ENCODE results near the gene RNF2.
"Not testable (repeated sequence)": the region's sequence is repeated elsewhere in the genome, so short reads cannot be mapped to it uniquely, and the experiment has no call there.

Gene RNF2

GRCh38 chr1:185059950-185060571 is 14.7 kb downstream of the RNF2 start:
- no peak for FAIRE-seq
- TF ChIP-seq PAX5 (IDR thresholded peaks at IDR 0.05; ENCODE audit: insufficient read depth, low read length, severe bottlenecking) (no peak), TAF1 (IDR thresholded peaks at IDR 0.05; ENCODE audit: low read depth, low read length) (no peak), POLR2A (IDR thresholded peaks at IDR 0.05; ENCODE audit: low read depth, low read length) (no peak)

GRCh38 chr1:185062710-185063370 is 17.5 kb downstream of the RNF2 start:
- FAIRE-seq, result no peak
- TF ChIP-seq PAX5 (IDR thresholded peaks at IDR 0.05; ENCODE audit: insufficient read depth, low read length, severe bottlenecking) (no peak), POLR2A (IDR thresholded peaks at IDR 0.05; ENCODE audit: low read depth, low read length) (no peak)
- no peak for DNase-seq (ENCODE audit: insufficient read length, low spot score)

More at GRCh38 chr1:185059950-185060571, 14.7 kb downstream of the RNF2 start:
- DNase-seq (ENCODE audit: insufficient read length, low spot score), result no peak

GRCh38 chr1:185063719-185064118 is 18.4 kb downstream of the RNF2 start:
- FAIRE-seq, result peak; percentile 13

GRCh38 chr1:185065006-185065405 is 19.6 kb downstream of the RNF2 start:
- FAIRE-seq; DNase-seq (ENCODE audit: insufficient read length, low spot score): not testable (repeated sequence)

More at GRCh38 chr1:185063719-185064118, 18.4 kb downstream of the RNF2 start:
- DNase-seq (ENCODE audit: insufficient read length, low spot score), result no peak
- TF ChIP-seq PAX5 (IDR thresholded peaks at IDR 0.05; ENCODE audit: insufficient read depth, low read length, severe bottlenecking), result no peak
- TF ChIP-seq POU2F2 (IDR thresholded peaks at IDR 0.05; ENCODE audit: low read depth, low read length), result no peak
- no peak for TF ChIP-seq POLR2A (IDR thresholded peaks at IDR 0.05; ENCODE audit: low read depth, low read length)
- no peak for TF ChIP-seq POLR2AphosphoS5 (IDR thresholded peaks at IDR 0.05; ENCODE audit: low read depth, low read length)
- TF ChIP-seq SPI1 (IDR thresholded peaks at IDR 0.05; ENCODE audit: low read depth, low read length), result no peak
- no peak for TF ChIP-seq TAF1 (IDR thresholded peaks at IDR 0.05; ENCODE audit: low read depth, low read length)

GRCh38 chr1:185066181-185066580 is 20.8 kb downstream of the RNF2 start:
- TF ChIP-seq POLR2AphosphoS5 (IDR thresholded peaks at IDR 0.05; ENCODE audit: low read depth, low read length), result no peak
- TF ChIP-seq POLR2A (IDR thresholded peaks at IDR 0.05; ENCODE audit: low read depth, low read length), result no peak
- no peak for TF ChIP-seq POU2F2 (IDR thresholded peaks at IDR 0.05; ENCODE audit: low read depth, low read length)
- TF ChIP-seq PAX5 (IDR thresholded peaks at IDR 0.05; ENCODE audit: insufficient read depth, low read length, severe bottlenecking), result no peak
- no peak for TF ChIP-seq TAF1 (IDR thresholded peaks at IDR 0.05; ENCODE audit: low read depth, low read length)
- no peak for TF ChIP-seq SPI1 (IDR thresholded peaks at IDR 0.05; ENCODE audit: low read depth, low read length)
- FAIRE-seq, result peak; percentile 23
- DNase-seq (ENCODE audit: insufficient read length, low spot score), result no peak

- no peak for TF ChIP-seq POLR2A (IDR thresholded peaks at IDR 0.05; ENCODE audit: low read depth, low read length)
- TF ChIP-seq POU2F2 (IDR thresholded peaks at IDR 0.05; ENCODE audit: low read depth, low read length), result no peak
- TF ChIP-seq PAX5 (IDR thresholded peaks at IDR 0.05; ENCODE audit: insufficient read depth, low read length, severe bottlenecking), result no peak
- no peak for TF ChIP-seq SPI1 (IDR thresholded peaks at IDR 0.05; ENCODE audit: low read depth, low read length)
- TF ChIP-seq POLR2AphosphoS5 (IDR thresholded peaks at IDR 0.05; ENCODE audit: low read depth, low read length), result no peak
- TF ChIP-seq TAF1 (IDR thresholded peaks at IDR 0.05; ENCODE audit: low read depth, low read length), result no peak
- FAIRE-seq (no peak), DNase-seq (ENCODE audit: insufficient read length, low spot score) (no peak)
Observed at GRCh38 chr1:185068341-185068740, 23.0 kb downstream of the RNF2 start.

- FAIRE-seq, result no peak
- no peak for TF ChIP-seq POLR2AphosphoS5 (IDR thresholded peaks at IDR 0.05; ENCODE audit: low read depth, low read length)
- no peak for TF ChIP-seq POLR2A (IDR thresholded peaks at IDR 0.05; ENCODE audit: low read depth, low read length)
- no peak for TF ChIP-seq SPI1 (IDR thresholded peaks at IDR 0.05; ENCODE audit: low read depth, low read length)
- TF ChIP-seq PAX5 (IDR thresholded peaks at IDR 0.05; ENCODE audit: insufficient read depth, low read length, severe bottlenecking), result no peak
- DNase-seq (ENCODE audit: insufficient read length, low spot score), result no peak
Observed at GRCh38 chr1:185069202-185069772, 23.9 kb downstream of the RNF2 start.

GRCh38 chr1:185070051-185070450 is 24.7 kb downstream of the RNF2 start:
- DNase-seq (ENCODE audit: insufficient read length, low spot score) (no peak), FAIRE-seq (no peak)
- no peak for TF ChIP-seq SPI1 (IDR thresholded peaks at IDR 0.05; ENCODE audit: low read depth, low read length)
- TF ChIP-seq PAX5 (IDR thresholded peaks at IDR 0.05; ENCODE audit: insufficient read depth, low read length, severe bottlenecking), result no peak
- no peak for TF ChIP-seq POLR2AphosphoS5 (IDR thresholded peaks at IDR 0.05; ENCODE audit: low read depth, low read length)
- no peak for TF ChIP-seq POLR2A (IDR thresholded peaks at IDR 0.05; ENCODE audit: low read depth, low read length)
- no peak for TF ChIP-seq POU2F2 (IDR thresholded peaks at IDR 0.05; ENCODE audit: low read depth, low read length)
- TF ChIP-seq TAF1 (IDR thresholded peaks at IDR 0.05; ENCODE audit: low read depth, low read length), result no peak

GRCh38 chr1:185073725-185074124 is 28.4 kb downstream of the RNF2 start:
- FAIRE-seq (no peak), DNase-seq (ENCODE audit: insufficient read length, low spot score) (no peak)
- TF ChIP-seq POLR2AphosphoS5 (IDR thresholded peaks at IDR 0.05; ENCODE audit: low read depth, low read length), result no peak
- no peak for TF ChIP-seq PAX5 (IDR thresholded peaks at IDR 0.05; ENCODE audit: insufficient read depth, low read length, severe bottlenecking)
- no peak for TF ChIP-seq SPI1 (IDR thresholded peaks at IDR 0.05; ENCODE audit: low read depth, low read length)
- no peak for TF ChIP-seq POLR2A (IDR thresholded peaks at IDR 0.05; ENCODE audit: low read depth, low read length)
- no peak for TF ChIP-seq TAF1 (IDR thresholded peaks at IDR 0.05; ENCODE audit: low read depth, low read length)
- TF ChIP-seq POU2F2 (IDR thresholded peaks at IDR 0.05; ENCODE audit: low read depth, low read length), result no peak

- TF ChIP-seq POLR2AphosphoS5 (IDR thresholded peaks at IDR 0.05; ENCODE audit: low read depth, low read length) (no peak), PAX5 (IDR thresholded peaks at IDR 0.05; ENCODE audit: insufficient read depth, low read length, severe bottlenecking) (no peak), SPI1 (IDR thresholded peaks at IDR 0.05; ENCODE audit: low read depth, low read length) (no peak), POLR2A (IDR thresholded peaks at IDR 0.05; ENCODE audit: low read depth, low read length) (no peak), TAF1 (IDR thresholded peaks at IDR 0.05; ENCODE audit: low read depth, low read length) (no peak), POU2F2 (IDR thresholded peaks at IDR 0.05; ENCODE audit: low read depth, low read length) (no peak)
- DNase-seq (ENCODE audit: insufficient read length, low spot score), result no peak
- FAIRE-seq, result no peak
Observed at GRCh38 chr1:185074307-185074706, 28.9 kb downstream of the RNF2 start.
